ENCODE results near the gene TPCN2.
"Not testable (repeated sequence)": the region's sequence is repeated elsewhere in the genome, so short reads cannot be mapped to it uniquely, and the experiment has no call there.

TPCN2 gene

DNA sequence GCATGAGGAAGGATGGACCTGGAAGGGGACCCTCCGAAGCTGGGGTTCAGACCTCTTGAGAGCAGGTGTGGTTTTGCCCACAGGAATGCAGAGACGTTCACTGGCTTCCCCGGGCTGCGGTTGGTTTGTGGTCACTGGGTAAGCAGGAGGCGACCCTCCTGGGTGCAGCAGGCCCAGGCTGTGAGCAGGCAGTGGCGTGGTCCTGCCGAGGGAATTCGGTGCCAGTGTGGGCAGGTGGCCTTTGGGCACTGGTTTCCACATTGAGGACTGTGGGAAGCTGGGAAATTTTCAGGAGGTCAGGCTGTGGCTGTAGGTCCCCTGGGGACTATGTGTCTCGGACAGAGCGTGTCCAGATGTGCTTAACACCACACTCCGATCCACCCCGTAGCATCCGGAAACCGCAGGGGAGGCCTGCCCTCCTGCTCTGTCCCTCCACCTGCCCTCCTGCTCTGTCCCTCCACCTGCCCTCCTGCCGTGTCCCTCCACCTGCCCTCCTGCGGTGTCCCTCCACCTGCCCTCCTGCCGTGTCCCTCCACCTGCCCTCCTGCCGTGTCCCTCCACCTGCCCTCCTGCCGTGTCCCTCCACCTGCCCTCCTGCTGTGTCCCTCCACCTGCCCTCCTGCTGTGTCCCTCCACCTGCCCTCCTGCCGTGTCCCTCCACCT lies 27.5 kb downstream of the TPCN2 start:
- DNase-seq (ENCODE audit: low read depth): no peak

DNA sequence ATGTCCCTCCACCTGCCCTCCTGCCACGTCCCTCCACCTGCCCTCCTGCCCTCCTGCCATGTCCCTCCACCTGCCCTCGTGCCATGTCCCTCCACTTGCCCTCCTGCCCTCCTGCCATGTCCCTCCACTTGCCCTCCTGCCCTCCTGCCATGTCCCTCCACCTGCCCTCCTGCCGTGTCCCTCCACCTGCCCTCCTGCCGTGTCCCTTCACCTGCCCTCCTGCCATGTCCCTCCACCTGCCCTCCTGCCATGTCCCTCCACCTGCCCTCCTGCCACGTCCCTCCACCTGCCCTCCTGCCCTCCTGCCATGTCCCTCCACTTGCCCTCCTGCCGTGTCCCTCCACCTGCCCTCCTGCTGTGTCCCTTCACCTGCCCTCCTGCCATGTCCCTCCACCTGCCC lies 28.2 kb downstream of the TPCN2 start:
- DNase-seq (ENCODE audit: low read depth): not testable (repeated sequence)

DNA sequence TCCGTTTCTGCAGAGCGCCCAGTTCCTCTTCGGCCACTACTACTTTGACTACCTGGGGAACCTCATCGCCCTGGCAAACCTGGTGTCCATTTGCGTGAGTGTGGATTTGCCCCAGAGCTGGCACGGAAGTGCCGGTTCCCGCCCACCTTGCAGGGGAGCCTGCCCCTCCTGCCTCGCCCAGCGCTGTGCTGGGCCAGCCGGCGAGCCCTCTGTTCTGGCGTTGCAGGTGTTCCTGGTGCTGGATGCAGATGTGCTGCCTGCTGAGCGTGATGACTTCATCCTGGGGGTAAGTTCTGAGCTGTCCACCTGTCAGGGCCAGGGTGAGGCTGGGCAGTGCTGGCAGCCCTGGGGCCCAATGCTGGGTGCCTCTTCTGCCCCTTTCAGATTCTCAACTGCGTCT lies 29.8 kb downstream of the TPCN2 start:
- DNase-seq (ENCODE audit: low read depth): no peak

DNA sequence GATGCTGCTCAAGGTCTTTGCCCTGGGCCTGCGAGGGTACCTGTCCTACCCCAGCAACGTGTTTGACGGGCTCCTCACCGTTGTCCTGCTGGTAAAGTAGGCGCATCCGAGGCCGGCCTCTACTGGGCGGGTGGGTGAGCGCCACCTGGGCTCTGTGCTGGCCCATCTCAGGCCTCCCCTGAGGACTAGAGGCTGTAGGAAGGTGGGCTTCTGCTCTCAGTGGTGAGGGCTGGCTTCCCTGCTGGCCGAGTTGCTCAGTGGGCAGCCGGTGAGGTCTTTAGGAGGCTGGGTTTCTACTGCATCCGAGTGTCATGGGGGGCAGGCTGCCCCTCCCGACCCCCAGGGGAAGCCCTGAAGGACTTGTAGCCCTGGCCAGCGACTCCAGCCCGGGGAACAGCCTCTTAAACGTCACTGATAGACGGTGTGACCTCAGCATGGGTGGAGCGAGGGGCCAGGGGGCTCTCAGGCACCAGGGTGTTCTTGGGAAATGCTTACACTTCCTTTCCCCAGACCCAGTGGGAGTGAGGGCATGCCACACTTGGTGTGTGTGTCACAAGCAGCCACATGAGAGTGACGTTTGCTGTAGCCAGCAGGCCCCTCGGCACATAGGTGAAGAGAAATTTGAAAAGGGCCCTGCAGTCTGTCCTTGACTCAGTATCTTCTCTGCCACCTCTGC lies 30.3 kb downstream of the TPCN2 start:
- DNase-seq (ENCODE audit: low read depth): no peak

DNA sequence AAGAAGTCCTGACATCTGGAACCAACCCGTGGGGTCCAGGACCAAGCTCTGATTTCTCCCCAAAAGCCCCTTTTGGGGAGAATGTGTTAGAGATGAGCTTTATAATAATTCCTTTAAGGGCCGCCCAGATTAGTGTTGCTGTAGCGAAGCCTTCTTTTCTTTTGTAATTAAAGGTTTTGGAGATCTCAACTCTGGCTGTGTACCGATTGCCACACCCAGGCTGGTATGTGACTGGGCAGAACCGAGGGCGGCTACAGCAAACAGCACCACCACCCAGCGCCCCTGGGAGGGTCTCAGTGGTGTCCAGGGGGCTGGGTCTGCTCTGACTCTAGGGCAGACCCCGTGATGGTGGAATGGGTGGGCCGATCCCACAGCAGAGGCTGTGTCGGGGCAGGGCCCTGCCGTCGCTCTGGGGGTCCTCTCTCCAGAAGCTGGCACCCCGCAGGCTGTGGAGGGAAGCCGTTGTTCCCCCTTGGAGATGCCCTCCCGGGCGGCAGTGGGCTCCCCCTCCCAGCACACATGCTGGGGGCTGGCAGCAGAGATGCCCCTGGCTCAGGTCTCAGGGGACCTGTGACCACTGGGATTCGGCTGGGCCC lies 31.0 kb downstream of the TPCN2 start:
- no peak for DNase-seq (ENCODE audit: low read depth)

DNA sequence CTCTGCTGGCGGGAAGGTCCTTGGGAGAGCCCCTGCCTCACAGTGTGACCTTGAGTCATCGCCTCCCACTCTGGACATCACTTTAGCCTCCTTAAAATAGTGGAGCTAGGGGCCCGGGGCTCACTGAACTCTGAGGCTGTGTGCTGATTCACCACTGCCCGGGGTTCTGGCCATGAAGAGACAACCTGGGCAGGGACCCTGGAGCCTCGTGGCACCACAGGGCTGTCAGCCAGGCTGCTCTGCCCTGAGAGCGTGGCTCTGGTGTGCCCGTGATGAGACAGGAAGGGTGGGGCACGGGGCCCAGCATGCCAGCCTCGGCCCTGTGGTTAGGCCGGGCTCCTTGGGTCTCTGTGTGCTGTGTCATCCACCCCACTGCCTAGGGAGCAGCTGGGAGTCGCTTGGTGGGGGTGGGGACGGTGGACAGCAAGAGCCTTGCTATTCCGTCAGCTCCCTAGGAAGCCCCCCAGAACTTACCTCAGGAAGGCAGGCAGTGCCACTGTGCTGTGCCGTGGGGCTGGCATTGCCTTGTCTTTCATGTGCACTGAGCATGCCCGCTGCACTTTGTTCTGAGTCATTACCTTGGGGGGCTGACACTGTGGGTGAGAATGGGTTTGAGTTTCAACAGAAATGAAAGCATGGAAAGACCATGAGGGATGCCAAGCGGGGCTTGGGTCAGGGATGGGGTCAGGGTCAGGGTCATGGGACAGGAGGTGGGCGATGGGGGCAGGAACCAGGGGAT lies 31.7 kb downstream of the TPCN2 start:
- DNase-seq (ENCODE audit: low read depth): peak; percentile 18

DNA sequence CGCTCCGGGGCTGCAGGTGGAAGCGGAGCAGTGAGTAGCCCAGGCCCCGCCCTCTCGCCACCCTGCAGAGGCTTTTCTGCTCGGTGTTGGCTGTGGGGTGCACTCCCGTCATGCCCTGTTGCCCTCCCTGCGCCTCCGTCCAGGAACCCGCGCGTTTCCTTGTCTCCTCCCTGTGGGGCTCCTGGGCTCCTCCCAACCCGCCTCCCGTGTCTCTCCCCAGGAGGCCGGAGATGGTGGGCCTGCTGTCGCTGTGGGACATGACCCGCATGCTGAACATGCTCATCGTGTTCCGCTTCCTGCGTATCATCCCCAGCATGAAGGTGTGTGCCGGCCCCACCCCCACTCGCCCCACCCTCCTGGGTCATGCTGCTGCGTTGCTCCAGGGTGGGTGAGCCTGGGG lies 32.4 kb downstream of the TPCN2 start:
- DNase-seq (ENCODE audit: low read depth): no peak

DNA sequence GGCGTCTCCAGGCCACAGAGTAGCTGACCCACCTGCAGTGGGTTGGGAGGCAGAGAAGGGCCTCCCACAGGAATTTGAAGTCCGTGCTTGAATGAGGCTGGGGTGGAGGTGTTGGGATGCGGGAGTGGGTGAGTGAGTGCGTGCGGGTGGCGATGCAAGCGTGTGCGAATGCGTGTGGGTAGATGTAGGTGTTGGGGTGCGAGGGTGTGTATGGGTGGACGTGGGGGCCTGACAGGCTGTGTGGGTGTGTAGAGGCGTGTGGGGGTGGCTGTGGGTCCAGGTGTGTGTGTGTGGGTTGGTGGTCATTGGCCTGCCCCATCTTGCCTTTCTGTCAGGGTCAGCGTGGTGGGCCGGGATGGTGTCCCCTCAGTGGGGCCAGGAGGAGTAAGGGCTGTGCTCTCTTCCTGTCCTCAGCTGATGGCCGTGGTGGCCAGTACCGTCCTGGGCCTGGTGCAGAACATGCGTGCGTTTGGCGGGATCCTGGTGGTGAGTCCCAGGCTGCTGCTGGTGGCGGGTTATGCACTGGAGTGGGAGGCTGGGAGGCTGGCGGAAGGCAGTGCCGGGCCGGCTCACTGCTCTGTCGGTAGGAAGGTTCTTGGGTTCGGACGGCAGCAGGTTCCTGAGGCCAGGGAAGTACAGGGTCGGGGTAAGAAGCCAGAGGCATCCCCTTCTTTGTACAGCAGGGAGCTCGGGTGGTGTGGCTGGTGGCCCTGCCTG lies 35.0 kb downstream of the TPCN2 start:
- no peak for DNase-seq (ENCODE audit: low read depth)

DNA sequence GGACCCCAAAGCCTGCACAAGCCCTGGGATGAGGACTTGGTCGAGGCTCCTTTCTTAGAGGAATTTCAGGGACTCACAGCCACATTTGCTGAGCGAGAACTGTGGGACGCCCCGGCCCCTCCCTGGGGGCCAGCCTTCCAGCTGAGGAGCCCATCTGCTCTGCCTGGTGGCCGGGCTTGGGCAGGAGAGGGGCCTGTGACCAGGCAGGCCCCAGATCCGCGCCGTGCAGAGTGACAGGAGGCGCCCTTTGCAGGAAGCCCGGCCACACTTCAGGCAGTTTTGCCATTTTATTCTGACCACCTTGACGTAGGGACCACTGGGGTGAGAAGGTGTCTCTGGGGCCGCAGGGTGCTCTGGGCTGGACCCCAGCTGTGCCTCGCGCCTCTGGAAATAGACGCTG lies 35.6 kb downstream of the TPCN2 start:
- no peak for DNase-seq (ENCODE audit: low read depth)

DNA sequence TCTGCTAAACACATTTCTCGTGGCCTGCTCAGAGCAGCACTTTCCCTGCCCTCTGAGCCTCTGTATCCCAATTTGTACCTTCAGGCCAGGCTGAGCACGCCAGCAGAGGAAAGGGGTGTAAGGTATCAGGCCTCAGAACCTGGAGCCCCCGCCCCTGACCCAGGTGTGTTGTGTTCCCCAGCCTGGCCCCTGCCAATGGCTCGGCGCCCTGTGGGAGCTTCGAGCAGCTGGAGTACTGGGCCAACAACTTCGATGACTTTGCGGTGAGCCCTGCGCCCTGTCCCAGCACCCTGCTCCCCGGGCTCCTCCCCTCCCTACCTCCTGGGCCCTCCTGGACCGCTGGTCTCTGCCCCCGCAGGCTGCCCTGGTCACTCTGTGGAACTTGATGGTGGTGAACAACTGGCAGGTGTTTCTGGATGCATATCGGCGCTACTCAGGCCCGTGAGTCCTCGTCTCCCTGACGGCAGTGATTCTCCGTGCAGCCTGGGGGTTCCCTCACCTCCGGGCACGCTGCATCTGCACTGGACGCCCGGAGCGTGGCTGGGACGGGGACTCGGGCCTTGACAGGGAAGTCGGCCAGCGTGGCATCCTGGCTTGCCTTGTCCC lies 36.9 kb downstream of the TPCN2 start:
- DNase-seq (ENCODE audit: low read depth): no peak

DNA sequence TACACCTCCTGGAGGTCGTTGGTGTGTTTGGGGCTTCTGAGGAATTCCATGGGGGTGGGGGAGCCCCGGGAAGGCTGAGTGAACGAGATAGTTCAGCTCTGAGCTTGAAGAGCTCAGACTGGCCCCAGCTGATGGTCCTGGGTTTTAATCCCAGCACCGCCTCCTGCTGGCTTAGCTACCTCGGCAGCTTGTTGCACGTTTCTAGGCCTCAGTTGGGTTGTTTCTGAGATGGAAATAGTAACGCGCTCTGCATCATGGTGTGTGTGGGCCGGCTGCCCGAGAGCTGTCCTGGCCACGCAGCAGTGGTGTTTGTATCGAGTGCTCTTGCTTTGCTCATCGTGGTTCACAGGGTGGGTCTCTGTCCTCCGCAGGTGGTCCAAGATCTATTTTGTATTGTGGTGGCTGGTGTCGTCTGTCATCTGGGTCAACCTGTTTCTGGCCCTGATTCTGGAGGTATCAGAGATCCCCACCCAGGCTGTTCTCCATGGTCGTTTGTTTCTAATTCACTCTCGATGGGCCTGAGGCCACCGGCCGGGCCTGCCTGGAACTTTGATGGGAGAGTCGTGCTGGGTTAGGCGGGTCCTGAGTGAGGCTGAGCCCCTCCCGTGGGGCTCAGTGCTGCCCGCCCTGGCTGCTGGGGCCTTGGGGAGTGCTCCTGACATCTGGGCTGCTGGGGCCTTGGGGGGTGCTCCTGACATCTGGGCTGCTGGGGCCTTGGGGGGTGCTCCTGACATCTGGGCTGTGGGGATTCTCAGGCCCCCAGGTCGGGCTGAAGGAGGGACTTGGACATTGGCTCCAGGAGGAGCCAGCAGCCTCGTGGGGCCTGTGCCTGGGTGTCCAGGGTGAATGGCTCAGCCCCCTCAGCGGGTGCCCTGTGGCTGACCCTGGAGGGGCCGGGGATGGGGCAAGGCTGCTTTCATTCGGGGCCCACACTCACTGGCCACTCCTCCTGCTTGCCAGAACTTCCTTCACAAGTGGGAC lies 37.7 kb downstream of the TPCN2 start:
- no peak for DNase-seq (ENCODE audit: low read depth)

DNA sequence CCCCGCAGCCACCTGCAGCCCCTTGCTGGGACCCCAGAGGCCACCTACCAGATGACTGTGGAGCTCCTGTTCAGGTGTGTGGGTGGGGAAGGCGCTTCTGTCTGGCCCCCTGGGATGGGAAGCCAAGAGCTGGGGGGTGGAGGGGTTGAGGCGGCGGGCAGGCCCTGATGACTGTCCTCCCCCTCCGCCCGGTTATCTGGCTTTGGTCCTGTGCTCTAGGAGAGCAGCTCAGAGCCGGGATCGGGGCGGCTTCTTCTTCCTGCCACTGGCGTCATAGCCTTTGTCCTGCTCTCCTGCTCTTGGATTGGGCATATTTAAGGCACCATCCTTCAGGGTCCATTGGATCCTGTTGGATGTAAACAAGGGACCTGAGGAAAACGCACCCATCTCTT lies 38.4 kb downstream of the TPCN2 start:
- no peak for DNase-seq (ENCODE audit: low read depth)

DNA sequence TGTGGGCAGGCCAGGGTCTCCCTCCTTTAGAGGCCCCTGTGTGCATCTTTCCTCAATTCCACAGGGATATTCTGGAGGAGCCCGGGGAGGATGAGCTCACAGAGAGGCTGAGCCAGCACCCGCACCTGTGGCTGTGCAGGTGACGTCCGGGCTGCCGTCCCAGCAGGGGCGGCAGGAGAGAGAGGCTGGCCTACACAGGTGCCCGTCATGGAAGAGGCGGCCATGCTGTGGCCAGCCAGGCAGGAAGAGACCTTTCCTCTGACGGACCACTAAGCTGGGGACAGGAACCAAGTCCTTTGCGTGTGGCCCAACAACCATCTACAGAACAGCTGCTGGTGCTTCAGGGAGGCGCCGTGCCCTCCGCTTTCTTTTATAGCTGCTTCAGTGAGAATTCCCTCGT lies 39.1 kb downstream of the TPCN2 start:
- DNase-seq (ENCODE audit: low read depth): no peak

DNA sequence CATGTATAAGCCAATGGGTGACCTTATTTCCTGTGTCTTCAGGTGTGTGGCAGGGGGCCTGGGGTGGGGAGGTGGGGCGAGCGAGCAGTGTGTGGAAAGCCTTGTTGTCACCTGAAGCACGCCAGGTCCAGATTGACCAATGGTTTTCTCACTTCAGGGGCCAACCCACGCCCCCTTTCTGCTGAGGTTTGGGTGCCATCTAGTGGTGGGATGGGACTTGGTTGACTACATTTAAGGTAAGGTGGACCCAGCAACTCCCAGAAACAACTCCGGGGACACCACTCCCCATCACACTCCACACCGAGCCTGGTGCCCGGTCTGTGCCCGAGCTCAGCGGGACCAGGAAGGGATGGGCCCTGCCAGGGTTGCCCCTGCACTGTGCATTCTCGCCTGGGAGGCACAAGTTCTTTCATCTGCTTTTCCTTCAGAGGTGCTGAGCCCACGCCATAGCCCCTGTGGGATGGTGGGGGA lies 40.0 kb downstream of the TPCN2 start:
- no peak for DNase-seq (ENCODE audit: low read depth)

DNA sequence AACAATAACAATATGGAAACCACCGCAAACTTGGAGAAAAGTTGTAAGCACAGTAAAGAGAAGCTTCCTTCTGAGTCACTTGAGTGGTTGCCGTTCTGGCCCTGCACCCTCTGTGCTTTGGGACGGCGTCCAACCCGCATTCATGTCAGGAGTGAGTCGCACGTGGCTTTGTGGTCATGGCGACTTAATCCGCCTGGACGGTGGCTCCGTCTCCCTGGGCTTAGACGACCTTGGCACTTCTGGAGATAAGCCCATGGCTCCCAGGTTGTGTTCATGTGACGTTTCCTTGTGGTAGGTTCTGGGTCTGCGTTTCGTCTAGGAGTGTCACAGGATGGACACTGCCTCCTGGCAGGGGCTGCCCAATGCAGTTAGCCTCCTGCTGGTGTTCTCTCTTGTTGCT lies 40.5 kb downstream of the TPCN2 start:
- DNase-seq (ENCODE audit: low read depth): no peak

DNA sequence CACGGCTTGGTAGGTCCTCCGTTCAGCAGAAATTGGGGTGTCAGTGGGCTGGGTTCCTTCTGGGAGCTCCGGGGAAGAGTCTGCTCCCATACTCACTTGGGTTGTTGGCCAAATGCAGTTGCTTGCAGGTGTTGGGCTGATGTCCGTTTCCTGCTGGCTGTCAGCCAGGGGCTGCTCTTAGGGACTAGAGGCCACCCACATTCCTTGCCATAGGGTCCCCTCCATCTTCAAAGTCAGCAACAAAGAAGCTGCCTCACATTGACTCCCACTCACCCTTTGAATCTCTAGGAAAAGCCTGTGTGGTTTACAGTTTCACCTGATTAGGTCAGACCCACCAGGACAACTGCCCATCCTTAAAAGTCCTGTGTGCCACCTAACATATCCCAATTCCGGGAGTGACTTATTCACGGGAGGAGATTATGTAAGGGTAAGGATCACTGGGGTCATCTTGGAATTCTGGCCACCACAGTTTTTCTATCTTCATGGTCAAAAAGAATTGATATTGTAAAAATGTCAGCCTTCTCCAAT lies 43.0 kb downstream of the TPCN2 start:
- DNase-seq (ENCODE audit: low read depth): no peak

DNA sequence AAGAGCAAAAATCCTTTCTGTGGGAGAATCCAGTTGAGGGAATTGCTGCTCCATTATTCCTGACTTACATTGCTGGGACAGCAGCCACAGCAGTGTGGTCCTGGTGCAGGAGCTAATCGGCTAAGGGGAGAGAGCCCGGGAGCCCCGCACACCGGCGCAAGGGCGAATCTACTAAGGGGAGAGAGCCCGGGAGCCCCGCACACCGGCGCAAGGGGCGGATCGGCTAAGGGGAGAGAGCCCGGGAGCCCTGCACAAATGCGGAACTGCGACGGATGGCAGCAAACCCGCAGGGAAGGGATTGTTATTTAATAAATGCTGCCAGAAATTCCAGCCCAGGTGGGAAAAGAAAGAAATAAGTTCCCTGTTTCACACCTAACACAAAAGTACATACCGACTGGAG lies 43.5 kb downstream of the TPCN2 start:
- DNase-seq (ENCODE audit: low read depth): no peak

DNA sequence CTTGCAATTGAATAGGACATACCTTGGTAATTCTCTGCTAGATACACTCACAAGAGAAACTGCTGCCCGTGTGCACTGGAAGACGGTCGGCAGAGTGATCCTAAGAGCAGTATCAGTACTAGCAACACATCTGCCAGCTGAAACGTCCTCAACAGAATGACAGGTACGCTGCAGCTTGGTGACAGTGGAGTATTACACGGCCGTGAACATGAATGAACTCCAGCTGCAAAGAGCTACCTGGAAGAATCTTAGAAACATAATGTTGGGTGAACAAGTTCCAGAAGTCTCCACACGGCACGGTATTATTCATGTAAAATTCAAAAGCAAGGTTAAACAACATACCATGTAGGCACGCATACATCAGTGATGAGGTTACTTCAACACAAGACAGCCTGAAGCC lies 44.4 kb downstream of the TPCN2 start:
- DNase-seq (ENCODE audit: low read depth): no peak

DNA sequence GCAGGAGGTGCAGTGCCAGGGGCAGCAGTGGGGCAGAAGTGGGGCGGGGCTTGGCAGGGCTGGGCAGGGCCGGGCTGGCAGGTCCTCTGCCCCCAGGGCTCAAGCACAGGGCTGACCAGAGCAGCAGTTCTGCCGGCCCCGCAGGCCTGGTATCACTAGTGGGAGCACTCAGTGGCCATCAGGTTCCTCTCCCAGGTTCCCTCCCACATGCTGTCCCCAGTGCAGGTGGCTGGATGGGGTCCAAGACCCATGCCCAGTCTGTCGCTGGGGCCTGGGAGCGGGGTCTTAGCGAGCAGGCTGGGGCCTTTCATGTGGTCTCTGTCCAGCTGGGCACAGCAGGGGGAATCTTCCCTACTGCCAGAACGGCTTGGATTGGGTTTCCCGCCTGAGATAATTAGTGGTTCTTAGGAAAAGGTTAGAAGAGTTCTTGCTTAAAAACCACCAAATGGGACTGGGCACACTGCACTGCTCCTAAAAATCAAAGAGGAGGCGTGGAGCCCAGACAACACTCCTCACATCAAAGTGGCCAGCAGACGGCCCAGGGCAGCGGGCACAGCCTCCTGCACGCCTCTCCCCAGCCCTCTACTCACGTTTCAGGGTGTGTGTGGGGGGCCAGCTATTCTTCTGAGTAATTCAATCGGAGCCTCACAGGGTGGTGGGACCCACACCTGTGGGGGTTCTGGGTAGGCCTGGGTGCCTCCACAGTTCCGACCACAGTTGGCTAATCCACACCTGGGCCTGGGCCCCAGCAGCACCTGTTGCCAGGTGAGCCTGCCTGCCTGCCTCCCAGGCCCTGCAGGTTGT lies 45.6 kb downstream of the TPCN2 start:
- DNase-seq (ENCODE audit: low read depth): no peak

DNA sequence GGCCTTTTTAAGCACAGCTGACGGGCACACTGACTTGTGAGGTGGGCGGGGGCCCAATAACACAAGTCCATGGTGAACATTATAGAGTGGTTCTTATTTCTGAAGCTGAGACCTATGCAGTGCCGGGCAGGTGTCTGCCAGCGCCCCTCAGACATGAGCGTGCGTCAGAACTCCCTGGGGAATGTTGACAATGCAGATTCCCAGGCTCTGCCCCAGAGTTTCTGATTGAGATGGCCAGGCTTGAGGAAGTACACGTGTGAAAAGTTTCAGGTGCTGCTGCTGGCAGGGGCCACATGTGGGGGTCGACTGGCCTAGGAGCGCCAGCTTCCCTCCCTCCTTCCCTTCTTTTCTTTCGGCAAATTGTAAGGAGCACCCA lies 46.2 kb downstream of the TPCN2 start:
- no peak for DNase-seq (ENCODE audit: low read depth)
